Activated CD4-positive, CD25-positive, alpha-beta regulatory T cell treated with anti-CD3 and anti-CD28 coated beads, Interleukin-2, amount 50 U/mL, for 72 hours (primary cell): ENCODE results near the gene DUSP28.
A peak's percentile ranks its signal among the peaks of the same experiment; 100 is the strongest.

ENCODE experiments used
- DNase-seq: peaks from one replicate; pipeline ENCODE4 v3.0.0; 2021

The DUSP28 gene

DNA sequence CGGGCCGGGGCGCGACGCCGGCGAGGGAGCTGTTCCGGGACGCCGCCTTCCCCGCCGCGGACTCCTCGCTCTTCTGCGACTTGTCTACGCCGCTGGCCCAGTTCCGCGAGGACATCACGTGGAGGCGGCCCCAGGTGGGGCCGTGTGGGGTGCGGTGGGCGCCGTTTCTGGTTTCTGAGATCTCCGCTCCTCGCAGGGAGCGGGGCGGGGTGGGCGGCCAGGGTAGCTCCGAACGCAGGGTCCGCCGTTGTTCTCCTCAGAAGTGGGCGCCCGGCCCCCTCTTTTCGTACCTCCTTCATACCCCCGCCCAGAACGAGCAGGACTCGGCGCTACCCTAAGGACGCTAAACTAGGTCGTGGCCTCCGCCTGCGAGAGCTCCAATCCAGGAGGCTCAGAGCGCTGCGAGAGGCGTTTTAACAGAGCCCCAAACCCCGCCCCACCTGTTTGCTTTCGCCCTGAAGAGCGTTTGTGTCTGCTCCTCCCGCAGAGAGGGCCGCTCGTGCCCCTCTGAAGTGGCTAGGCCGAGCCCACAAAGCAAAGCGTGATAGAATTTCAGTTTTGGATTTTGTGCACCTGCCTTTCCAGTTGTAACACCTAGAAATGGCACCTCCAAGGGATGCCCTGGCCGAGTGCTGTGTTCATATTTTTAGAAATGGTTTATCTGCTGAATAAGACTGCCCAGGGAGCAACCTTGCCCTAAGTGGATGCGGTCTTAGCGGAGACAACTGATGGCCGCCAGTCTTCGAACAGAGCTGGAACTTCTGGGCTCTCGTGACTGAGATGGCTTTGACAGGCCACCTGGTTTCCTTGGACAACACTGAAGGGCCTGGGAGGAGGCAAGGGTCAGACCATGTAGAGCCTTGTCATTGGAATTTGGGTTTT, 27.0 kb downstream of the DUSP28 start:
- peak; percentile 49 for DNase-seq

DNA sequence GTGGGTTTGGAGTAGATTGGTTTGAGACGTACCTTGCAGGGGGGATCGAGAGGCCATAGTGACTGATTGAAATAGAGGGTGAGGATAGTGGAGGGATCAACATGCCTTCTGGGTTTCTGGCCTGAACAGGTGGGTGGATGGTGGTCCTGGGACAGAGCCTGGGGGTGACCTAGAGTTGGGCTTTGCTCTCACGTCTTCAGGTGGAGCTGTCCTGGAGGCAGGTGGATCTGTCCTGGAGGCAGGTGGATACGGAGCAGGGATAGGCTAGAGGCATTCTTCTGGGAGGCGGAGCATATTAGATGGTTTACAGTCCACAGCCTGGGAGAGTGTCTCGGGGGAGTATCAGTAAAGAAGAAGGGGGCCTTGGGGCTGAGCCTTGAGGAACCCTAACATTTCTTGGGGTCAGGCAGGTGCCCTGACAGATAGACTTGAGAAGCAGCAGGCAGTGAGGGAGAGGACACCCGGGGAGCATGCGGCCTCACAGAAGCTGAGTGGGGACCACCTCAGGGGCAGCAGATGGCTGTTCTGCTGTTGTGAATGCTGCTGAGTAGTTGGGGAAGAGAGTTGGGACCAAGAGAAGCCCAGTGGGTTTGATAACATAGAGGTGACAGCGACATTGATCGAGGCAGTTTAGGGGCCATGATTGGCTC, 28.0 kb downstream of the DUSP28 start:
- DNase-seq = no peak

DNA sequence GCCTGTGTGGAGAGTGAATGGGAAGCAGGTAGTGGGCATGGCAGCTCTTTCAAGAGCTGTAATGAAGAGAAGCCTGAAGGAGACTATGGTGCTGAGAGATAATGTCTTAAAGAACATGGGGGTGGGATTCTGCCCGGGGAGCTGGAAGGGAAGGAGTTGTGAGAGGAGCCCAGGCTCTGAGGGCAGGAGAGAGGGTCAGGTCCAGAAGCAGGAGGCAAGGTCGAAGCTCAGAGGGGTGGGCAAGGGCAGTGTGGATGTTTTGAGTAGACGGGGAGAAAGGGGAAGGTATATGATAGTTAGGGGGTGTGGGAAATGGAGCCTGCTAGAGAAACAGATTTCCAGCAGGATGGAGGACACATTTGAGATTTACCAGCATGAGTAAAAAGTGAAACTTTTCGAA, 28.5 kb downstream of the DUSP28 start:
- DNase-seq = no peak

DNA sequence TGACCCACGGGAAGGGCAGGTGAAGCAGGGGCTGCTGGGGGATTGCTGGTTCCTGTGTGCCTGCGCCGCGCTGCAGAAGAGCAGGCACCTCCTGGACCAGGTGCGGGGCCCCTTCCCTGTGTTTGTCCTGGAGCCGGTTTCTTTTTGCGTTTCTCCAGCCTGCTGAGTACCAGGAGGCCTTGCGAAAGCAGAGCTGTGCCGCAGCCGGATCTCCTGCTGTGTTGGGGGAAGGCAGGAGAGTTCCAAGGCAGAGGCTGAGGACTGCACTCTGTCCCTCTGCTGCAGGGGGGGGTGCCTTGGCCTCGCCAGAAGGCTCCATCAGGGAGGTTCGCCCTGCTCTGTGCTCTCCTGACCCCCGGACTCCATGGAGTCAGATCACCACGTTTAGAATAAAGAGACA, 29.2 kb downstream of the DUSP28 start:
- no peak for DNase-seq

DNA sequence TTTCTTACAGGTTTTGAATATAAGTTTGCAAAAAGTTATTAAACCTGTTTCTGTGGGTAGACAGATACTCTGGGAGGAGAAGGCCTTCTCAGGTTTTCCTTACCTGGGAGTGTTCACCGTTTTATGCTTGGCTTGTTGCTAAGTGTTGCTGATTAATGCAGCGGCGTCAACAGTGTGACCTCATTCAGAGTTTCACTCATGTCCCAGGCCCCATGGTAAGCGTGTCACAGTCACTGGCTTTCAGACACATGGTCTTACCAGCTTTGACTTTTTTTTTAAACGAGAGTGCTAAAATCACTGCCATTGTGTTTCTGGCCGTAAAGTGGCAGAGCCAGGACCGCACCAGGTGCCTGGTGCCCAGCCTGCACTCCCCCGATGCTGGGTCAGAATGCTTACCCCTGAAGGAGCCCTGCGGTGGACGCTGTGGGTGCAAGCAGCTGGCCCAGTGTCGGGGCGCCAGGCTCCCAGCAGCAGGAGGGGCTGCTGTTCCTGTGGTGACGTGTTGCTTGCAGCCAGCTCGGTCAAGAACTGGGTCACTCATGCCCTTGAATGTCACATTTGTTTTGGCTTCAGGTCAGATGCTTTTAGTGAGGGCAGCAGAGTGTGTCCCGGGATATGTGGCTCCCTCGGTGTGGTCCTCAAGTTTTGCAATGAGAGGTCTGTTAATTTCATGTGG, 29.8 kb downstream of the DUSP28 start:
- no peak for DNase-seq

DNA sequence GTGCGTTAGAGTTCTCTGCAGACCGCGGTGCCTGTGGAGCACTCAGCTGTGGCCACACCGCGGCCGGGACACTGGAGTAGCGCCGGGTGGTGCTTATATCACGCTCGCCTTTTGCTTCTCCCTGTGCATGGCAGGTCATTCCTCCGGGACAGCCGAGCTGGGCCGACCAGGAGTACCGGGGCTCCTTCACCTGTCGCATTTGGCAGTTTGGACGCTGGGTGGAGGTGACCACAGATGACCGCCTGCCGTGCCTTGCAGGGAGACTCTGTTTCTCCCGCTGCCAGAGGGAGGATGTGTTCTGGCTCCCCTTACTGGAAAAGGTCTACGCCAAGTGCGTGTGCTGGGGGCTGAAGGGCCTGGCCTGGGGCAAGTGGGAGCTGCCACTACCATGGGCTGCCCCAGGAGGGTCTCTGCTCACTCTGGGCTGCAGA, 30.5 kb downstream of the DUSP28 start:
- DNase-seq = no peak

DNA sequence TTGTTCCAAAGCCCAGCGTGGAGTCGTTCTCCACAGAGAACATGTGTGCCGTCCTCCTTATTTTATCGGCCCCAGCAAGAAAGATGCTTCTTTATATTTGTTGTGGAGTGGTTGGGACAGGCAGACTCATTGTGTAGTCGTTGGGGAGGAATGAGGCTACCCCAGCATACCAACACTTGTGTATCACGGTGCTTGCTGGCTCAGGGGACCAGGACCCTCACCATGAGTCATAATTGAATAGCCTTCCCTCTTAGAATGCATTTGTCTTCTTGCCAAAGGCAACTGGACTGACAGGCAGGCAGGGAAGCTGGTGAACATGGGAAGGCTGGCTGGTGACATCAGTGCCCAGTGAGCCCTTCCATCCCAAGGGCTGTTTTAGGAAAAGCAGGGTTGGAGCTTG, 31.1 kb downstream of the DUSP28 start:
- no peak for DNase-seq

DNA sequence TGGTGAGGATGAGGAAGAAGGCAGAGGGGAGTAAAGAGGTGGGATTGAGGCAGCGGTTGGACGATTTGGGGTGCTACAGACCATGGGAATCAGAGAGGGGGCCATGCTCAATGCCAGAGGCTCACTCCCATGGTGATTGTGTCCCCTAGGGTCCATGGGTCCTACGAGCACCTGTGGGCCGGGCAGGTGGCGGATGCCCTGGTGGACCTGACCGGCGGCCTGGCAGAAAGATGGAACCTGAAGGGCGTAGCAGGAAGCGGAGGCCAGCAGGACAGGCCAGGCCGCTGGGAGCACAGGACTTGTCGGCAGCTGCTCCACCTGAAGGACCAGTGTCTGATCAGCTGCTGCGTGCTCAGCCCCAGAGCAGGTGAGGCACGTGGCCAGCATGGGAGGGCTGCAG, 31.6 kb downstream of the DUSP28 start:
- no peak for DNase-seq

DNA sequence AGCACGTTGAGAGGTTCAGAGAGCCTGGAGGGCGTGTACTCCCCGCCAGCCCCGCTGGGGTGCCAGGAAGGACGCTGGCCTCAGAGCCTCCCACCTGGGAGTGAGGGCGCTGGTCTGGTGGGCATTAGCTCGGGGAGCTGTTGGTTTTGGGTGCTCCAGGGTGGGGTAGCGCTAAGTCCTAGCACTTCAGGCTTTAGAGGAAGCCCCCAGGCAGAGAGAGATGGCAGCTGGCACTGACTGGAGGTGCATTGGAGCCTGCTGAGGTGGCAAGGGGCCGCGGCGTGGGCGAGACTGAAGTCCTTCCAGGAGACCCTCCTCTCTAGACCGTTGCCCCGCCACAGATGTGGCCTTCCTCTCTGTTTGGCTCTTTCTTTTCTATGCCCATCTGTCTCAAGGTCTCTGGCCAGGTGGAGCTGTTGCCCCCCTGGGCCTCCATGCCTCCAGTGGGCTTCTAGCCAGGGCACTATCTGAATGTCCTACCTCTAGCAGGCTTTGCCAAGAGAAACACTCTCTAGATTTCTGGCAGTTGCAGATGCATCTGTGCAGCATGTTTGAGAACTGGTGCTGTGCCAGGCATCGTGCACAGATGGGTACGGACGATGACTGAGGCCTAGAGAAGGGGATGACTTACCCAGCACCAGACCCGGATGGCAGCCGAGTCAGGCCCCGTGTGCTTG, 33.0 kb downstream of the DUSP28 start:
- peak; percentile 9 for DNase-seq

DNA sequence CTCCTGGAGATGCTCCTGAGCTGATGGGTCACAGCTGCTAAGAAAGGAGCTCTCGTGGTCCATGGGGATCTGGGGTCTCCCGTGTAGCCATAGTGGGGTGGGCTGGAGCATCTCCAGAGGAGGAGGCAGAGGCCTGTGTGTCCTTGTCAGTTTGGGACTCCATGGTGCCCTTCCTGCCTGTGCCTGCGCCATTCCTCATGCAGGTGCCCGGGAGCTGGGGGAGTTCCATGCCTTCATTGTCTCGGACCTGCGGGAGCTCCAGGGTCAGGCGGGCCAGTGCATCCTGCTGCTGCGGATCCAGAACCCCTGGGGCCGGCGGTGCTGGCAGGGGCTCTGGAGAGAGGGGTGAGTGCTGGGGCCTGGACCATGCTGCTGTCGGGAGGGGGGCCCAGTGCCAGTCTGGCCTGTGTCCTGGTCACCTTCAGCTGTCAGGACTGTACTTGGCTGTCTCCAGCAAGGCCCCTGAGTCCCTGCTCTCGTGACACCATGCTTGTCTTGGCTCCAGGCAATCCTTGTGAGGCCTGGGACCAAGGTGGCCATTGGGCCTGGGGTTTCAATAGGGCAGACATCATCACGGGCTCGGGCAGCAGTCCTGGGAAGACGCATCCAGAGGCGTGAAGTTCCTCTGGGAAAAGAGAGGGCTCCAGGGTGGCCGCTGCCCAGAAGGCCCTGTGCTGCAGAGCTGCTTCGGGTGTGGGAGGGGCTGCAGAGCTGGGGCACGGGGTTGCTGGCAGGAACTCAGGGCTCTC, 33.7 kb downstream of the DUSP28 start:
- peak; percentile 26 for DNase-seq

DNA sequence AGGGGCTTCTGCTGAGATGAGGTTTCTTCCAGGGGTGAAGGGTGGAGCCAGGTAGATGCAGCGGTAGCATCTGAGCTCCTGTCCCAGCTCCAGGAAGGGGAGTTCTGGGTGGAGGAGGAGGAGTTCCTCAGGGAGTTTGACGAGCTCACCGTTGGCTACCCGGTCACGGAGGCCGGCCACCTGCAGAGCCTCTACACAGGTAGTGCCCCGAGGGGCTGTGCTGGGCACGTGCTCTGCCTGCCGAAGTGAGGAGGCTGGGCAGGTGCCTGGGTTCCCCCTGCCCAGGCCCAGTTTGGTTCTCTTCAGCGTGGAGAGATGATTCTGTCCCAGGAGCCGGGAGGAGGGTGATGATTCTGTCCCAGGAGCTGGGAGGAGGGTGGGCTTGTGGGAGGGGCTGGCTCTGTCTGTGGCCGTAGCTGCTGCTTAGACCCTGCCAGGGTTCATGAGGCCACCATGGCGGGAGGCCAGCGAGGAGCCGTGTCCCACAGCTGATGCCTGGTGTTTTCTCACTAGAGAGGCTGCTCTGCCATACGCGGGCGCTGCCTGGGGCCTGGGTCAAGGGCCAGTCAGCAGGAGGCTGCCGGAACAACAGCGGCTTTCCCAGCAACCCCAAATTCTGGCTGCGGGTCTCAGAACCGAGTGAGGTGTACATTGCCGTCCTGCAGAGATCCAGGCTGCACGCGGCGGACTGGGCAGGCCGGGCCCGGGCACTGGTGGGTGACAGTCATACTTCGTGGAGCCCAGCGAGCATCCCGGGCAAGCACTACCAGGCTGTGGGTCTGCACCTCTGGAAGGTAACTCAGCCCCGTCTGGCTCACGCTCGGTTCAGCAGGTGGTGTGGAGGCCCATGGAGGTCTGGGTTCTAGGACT, 34.6 kb downstream of the DUSP28 start:
- peak; percentile 26 for DNase-seq

DNA sequence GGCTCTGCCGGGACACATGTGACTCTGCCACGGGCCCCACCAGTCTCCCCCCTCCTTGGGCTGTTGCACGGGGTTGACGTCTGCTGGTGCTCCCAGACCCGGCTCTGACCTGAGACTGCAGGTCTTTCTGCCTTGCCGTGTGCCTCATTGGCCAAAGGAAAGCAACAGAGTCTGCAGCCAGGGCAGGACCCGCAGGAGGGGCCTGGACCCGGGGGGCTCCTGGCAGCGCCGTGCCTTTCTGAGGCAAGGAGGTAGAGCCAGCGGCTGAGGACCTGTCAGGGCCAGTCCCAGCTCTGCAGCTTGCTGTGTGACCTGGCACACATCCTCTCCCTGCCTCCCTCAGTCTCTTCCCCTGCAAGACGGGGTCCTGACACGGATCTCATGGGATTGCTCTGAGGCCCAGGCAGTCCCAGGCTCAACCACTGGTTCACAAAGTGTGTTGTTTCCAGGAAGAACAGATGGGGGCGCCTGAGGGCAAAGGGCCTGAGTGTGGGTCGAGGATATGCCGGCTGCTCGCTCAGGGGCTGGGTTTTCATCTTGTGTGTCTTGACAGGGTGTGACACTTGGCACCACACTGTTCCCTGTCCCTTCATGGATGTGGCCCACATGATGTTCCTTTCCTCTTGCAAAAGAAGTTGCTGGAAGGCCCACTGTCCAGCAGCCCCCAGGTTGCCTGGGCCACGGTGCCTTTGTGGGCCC, 35.4 kb downstream of the DUSP28 start:
- peak; percentile 28 for DNase-seq

DNA sequence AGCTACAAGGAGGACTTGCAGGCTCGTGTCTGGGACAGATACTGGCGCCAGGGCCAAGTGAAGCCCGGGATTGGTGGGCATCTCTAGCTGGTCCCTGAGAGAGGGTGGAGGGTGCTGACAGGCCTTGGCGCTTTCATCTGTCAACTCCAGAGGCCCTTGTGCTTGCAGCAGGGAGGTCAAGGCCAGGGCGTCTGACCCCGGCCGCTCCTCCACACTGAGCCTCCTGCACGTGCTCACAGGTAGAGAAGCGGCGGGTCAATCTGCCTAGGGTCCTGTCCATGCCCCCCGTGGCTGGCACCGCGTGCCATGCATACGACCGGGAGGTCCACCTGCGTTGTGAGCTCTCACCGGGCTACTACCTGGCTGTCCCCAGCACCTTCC, 35.9 kb downstream of the DUSP28 start:
- DNase-seq = no peak

DNA sequence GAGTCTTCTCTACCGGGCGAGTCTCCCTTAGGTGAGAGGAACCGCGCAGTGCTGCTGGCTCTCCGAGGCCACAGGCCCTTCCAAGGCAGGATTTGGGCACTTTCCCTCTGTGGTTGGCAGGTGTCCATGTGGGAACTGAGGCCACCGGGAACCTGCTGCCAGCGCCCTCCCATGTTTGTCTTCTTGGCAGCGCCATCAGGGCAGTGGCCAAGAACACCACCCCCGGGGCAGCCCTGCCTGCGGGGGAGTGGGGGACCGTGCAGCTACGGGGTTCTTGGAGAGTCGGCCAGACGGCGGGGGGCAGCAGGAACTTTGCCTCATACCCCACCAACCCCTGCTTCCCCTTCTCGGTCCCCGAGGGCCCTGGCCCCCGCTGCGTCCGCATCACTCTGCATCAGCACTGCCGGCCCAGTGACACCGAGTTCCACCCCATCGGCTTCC, 36.4 kb downstream of the DUSP28 start:
- DNase-seq = peak; percentile 28

DNA sequence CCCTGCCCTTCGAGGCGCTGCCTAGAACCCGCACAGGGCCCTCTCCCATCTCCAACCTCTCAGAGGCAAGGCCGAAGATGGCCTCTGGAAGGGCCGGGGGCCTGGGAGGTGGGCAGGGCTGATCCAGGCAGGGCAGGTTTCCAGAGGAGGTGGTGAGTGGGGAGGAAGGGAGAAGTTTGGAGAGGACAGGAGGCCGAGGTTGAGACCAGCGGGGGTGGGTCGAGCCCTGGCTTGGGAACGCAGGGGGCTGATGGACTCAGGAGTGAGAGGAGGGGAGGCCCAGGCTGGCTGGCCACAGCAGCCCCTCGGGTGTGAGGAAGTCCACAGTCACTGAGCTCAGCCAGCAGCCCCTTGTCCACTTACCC, 36.9 kb downstream of the DUSP28 start:
- DNase-seq = peak; percentile 17

DNA sequence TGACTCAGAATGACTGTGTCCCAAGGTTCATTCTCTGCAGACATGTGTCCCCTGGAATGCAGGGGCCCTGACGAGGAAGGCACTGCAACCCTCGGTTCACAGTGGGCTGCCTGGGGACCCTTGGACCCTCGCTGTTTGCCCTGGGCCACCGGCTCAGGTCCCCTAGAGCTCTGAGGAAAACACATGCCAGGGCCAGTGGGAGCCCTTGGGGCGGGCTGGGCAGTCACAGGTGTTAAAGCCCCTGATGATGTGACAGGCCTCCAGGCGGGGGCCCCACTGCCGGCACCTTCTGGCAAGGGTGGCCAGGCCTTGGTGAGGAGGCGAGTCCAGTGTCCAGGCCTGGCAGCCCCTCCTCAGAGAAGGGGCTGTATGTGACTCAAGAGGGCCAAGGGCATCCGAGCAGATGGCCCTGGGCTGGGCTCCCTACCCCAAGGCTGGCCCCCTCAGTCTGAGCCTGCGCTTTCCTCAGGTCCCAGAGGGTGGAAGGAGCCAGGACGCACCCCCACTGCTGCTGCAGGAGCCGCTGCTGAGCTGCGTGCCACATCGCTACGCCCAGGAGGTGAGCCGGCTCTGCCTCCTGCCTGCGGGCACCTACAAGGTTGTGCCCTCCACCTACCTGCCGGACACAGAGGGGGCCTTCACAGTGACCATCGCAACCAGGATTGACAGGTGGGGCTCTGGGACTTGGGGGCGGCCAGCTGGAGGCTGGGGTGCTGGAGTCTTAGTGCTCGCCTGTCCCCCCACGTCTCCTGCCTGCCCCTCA, 37.4 kb downstream of the DUSP28 start:
- DNase-seq = peak; percentile 16

DNA sequence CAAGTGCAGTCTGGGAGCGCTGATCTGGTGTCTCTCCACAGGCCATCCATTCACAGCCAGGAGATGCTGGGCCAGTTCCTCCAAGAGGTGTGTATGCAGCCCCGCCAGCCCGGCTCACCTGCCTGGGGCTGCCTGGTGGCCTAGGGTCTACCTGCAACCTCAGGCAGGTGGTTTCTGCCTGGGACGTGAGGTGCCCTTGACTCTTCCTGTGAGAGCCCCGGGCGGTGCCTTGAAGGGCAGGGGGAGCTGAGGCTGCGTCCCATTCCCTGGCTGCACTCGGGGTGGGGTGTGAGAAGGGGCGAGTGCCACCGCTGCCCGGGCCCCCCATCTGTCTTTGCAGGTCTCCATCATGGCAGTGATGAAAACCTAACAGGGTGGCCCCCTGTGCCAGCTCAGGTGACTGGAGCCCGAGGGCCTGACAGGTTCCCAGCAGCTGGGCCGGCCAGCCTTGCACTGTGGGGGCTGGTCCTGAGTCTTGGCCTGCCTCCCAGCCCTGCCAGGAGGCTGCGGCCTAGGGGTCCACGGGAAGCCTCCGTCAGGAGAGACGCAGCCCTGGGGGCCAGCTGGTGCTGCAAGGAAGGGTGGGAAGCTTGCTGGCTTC, 38.3 kb downstream of the DUSP28 start:
- DNase-seq = peak; percentile 27

DNA sequence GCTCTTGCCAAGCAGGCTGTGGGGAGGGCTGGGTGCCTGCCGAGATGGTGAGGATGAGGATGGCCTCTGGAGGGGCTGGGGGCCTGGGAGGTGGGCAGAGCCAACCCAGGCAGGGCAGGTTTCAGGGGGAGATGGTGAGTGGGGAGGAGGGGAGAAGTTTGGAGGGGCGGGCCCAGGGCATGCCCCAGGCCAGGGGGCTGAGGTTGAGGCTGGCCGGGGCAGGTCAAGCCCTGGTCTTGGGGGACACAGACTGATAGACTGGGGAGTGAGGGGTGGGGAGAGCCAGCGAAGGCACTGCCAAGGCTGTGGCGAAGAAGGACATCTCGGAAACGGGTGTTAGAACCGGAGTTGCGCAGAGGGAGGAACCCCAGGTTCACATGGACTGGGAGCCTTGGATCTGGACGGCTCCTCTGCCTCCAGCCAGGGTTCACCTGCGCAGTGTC, 39.0 kb downstream of the DUSP28 start:
- peak; percentile 18 for DNase-seq

DNA sequence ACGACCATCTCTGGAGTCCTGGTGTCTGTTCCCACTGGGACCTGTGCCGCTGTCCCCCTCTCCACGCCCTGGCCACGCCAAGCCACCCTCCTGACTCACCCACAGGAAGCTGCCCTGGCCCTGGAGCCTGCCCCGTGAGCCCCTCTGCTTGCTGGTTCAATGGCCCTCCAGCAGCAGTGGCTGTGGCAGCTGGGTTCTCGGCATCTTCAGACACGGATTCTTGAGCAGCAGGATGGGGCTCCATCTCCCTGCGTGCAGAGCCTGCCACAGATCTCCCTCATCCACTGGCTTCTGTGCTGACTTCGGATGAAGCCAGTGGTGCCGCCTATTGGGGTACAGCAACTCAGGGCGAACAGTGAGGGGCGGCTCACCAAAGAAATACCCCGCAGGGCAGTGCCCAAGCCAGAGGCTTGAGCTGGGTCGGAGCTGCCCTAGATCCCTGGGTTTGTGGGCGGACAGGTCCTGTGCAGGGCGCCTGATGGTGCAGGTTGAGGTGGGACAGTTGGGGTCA, 40.3 kb downstream of the DUSP28 start:
- peak; percentile 16 for DNase-seq
